Naive B cell (primary cell): ENCODE results near the gene TBC1D22A. TPM values are rescaled to one million over a fixed set of nuclear protein-coding genes. Genes with fewer than 3 reads are reported as not detected.
"Not testable (repeated sequence)": the region's sequence is repeated elsewhere in the genome, so short reads cannot be mapped to it uniquely, and the experiment has no call there.

ENCODE experiments used
- ATAC-seq, 2 donors: fragments of 150-1000 bp; cut with Tn5 transposase; 2 replicates each; pipeline ENCODE4 v1.10.0; 2021; ENCODE audit warnings: low read depth in 2 of 2, mild to moderate bottlenecking in 2 of 2, moderate library complexity in 2 of 2
- DNase-seq: peaks from one replicate; pipeline ENCODE4 v3.0.0; 2022
- H3K27ac Mint-ChIP-seq, 6 donors: one replicate each; pipeline ENCODE4 v1.8.0; 2020 to 2022; ENCODE audit warnings: mild to moderate bottlenecking in 6 of 6, mixed read lengths in 6 of 6, moderate library complexity in 5 of 6, inconsistent platforms in 2 of 6
- H3K27me3 Mint-ChIP-seq, 3 donors: one replicate each; pipeline ENCODE4 v1.8.0; 2021 to 2022; ENCODE audit warnings: mixed read lengths in 3 of 3, mild to moderate bottlenecking in 1 of 3
- H3K36me3 Mint-ChIP-seq, 2 donors: one replicate each; pipeline ENCODE4 v1.8.0; 2020 to 2022; ENCODE audit warnings: mixed read lengths in 2 of 2, inconsistent platforms in 1 of 2, mild to moderate bottlenecking in 1 of 2
- H3K4me1 Mint-ChIP-seq, 3 donors: one replicate each; pipeline ENCODE4 v1.8.0; 2020 to 2022; ENCODE audit warnings: mixed read lengths in 3 of 3, inconsistent platforms in 1 of 3, mild to moderate bottlenecking in 1 of 3, moderate library complexity in 1 of 3
- H3K4me3 Mint-ChIP-seq, 8 donors: one replicate each; pipeline ENCODE4 v1.8.0; 2020 to 2022; ENCODE audit warnings: mild to moderate bottlenecking in 8 of 8, mixed read lengths in 8 of 8, moderate library complexity in 8 of 8, inconsistent platforms in 2 of 8
- H3K9me3 Mint-ChIP-seq, 7 donors: one replicate each; pipeline ENCODE4 v1.8.0; 2020 to 2022; ENCODE audit warnings: mixed read lengths in 7 of 7, mild to moderate bottlenecking in 5 of 7, inconsistent platforms in 2 of 7, moderate library complexity in 1 of 7
- polyA plus RNA-seq, 6 donors: library from polyadenylated mRNA; unstranded; fragments of 300-500 nt; fragmentation: Illumina TruSeq; gene quantifications; one replicate each; pipeline ENCODE4 v1.2.3, GENCODE V29; 2021; ENCODE audit warnings: low read depth in 6 of 6

The TBC1D22A gene
- polyA plus RNA-seq, 6 donors from 2014 or later, result 47.2 to 74.5 (median 62.6) TPM

- no peaks in the 10 kb centered on the region for H3K27me3 Mint-ChIP-seq
- DNase-seq, result no peak
- peaks cover 5 to 19% of the 10 kb centered on the region in 2 donors for H3K36me3 Mint-ChIP-seq
- H3K9me3 Mint-ChIP-seq, result no peaks in the 10 kb centered on the region
- no peak overlapping the region for H3K4me3 Mint-ChIP-seq
- H3K27ac Mint-ChIP-seq, result peak overlapping the region in 1 of 6 donors; percentile 85
- H3K4me1 Mint-ChIP-seq, result peaks cover 32 to 55% (median 48%) of the 10 kb centered on the region in 3 donors
- ATAC-seq, result no peak
Observed at GRCh38 chr22:46812034-46812605, 49.7 kb downstream of the TBC1D22A start.

GRCh38 chr22:46812788-46813187 is 50.3 kb downstream of the TBC1D22A start:
- DNase-seq, result no peak
- no peak overlapping the region for H3K4me3 Mint-ChIP-seq
- no peaks in the 10 kb centered on the region for H3K27me3 Mint-ChIP-seq
- peaks cover 0 to 3% (median 0%) of the 10 kb centered on the region in 7 donors for H3K9me3 Mint-ChIP-seq
- peak overlapping the region in 2 of 6 donors; percentile 12 to 32 for H3K27ac Mint-ChIP-seq
- H3K36me3 Mint-ChIP-seq, result peaks cover 7 to 22% of the 10 kb centered on the region in 2 donors
- peaks cover 35 to 58% (median 44%) of the 10 kb centered on the region in 3 donors for H3K4me1 Mint-ChIP-seq
- no peak for ATAC-seq

DNA sequence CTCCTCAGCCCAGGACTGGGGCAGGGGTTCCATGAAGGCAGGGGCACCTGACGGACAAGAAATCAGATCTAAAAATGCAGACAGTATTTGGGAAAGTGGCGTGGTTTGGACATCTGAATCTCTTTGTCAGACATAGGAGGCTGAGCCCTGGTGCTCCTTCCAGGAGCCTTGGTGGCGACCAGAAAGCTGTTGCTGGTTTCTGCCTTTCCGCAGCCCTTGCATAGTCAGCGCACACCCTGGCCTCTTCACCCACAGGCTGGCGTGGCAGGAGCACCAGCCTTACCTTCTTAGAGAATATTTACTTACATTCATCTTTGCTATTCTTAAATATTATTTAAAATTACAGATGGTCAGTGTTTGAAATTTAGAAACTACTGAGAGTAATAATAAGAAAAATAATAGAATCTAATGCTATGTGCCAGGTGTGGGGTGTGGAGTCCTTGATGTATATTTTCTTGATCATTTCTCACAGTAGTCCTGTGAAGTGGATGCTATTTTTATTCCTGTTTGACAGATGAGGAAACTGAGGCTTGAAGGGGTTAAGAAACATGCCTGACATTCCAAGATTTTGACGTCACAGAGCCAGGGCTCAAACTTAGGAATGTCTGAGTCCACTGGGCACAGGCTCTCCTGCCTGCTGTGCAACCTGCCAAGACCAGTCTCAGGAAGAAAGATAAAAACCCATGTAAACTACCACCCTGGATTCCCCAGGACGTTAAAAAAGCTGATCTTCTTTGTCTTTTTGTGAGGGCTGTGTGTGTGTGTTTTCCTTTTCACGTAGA is 51.6 kb downstream of the TBC1D22A start:
- Mint-ChIP-seq H3K27ac (peak overlapping the region in 1 of 6 donors; percentile 27), H3K27me3 (no peaks in the 10 kb centered on the region), H3K9me3 (peaks cover 0 to 3% (median 0%) of the 10 kb centered on the region in 7 donors), H3K36me3 (peaks cover 7 to 22% of the 10 kb centered on the region in 2 donors), H3K4me1 (peaks cover 47 to 68% (median 53%) of the 10 kb centered on the region in 3 donors), H3K4me3 (no peak overlapping the region)
- ATAC-seq, result no peak
- DNase-seq, result no peak

DNA sequence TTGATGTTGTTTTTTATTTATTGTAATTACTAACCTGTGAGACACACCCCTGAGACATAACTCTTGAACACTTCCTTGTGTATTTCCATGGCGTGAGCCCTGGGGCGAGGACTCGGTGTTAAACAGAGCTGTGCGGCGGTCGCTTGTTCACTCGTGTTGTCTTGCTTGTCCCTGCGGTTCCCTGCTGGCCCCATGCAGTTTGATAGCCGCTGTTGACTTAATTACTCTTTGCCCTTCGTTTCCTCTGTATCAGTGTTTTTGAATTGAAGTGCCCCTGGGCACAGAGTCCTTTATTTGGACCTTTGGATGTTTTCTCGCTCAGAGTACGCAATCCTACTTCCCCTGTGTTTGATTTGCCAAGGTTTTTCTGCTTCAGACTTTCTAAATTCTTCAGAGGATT is 52.7 kb downstream of the TBC1D22A start:
- DNase-seq, result no peak
- Mint-ChIP-seq H3K27me3 (no peaks in the 10 kb centered on the region), H3K27ac (peak overlapping the region in 3 of 6 donors; percentile 26 to 87 (median 34)), H3K4me1 (peaks cover 50 to 78% (median 62%) of the 10 kb centered on the region in 3 donors), H3K9me3 (peaks cover 0 to 4% (median under 1%) of the 10 kb centered on the region in 7 donors), H3K4me3 (no peak overlapping the region), H3K36me3 (peaks cover 11 to 22% of the 10 kb centered on the region in 2 donors)
- ATAC-seq, result no peak

- DNase-seq, result no peak
- no peak for ATAC-seq
- Mint-ChIP-seq H3K9me3 (peaks cover 0 to 4% (median 2%) of the 10 kb centered on the region in 7 donors), H3K4me3 (no peak overlapping the region), H3K36me3 (peaks cover 15 to 25% of the 10 kb centered on the region in 2 donors), H3K4me1 (peaks cover 53 to 82% (median 66%) of the 10 kb centered on the region in 3 donors), H3K27me3 (no peaks in the 10 kb centered on the region), H3K27ac (peak overlapping the region in 3 of 6 donors; percentile 26 to 39 (median 34))
Observed at GRCh38 chr22:46815559-46815895, 53.1 kb downstream of the TBC1D22A start.

- Mint-ChIP-seq H3K27ac (peak overlapping the region in 3 of 6 donors; percentile 28 to 52 (median 38)), H3K36me3 (peaks cover 21 to 28% of the 10 kb centered on the region in 2 donors), H3K4me1 (peaks cover 56 to 83% (median 67%) of the 10 kb centered on the region in 3 donors), H3K27me3 (no peaks in the 10 kb centered on the region), H3K9me3 (peaks cover 0 to 8% (median 4%) of the 10 kb centered on the region in 7 donors), H3K4me3 (peak overlapping the region in 1 of 8 donors; percentile 48)
- no peak for ATAC-seq
- DNase-seq, result no peak
Observed at GRCh38 chr22:46815896-46816731, 53.7 kb downstream of the TBC1D22A start.

- Mint-ChIP-seq H3K27ac (peak overlapping the region in 2 of 6 donors; percentile 48), H3K36me3 (peaks cover 28 to 32% of the 10 kb centered on the region in 2 donors), H3K4me1 (peaks cover 63 to 88% (median 70%) of the 10 kb centered on the region in 3 donors)
- not testable (repeated sequence) for H3K4me3 Mint-ChIP-seq, H3K27me3 Mint-ChIP-seq, ATAC-seq, DNase-seq, H3K9me3 Mint-ChIP-seq
Observed at GRCh38 chr22:46817390-46817789, 54.9 kb downstream of the TBC1D22A start.

- no peaks in the 10 kb centered on the region for H3K27me3 Mint-ChIP-seq
- peaks cover 0 to 7% (median 4%) of the 10 kb centered on the region in 7 donors for H3K9me3 Mint-ChIP-seq
- no peak for DNase-seq
- peak overlapping the region in 1 of 6 donors; percentile 15 for H3K27ac Mint-ChIP-seq
- H3K36me3 Mint-ChIP-seq, result peaks cover 7 to 49% of the 10 kb centered on the region in 2 donors
- peaks cover 70 to 74% (median 72%) of the 10 kb centered on the region in 3 donors for H3K4me1 Mint-ChIP-seq
- no peak for ATAC-seq
- H3K4me3 Mint-ChIP-seq, result no peak overlapping the region
Observed at GRCh38 chr22:46823248-46823647, 60.8 kb downstream of the TBC1D22A start.

DNA sequence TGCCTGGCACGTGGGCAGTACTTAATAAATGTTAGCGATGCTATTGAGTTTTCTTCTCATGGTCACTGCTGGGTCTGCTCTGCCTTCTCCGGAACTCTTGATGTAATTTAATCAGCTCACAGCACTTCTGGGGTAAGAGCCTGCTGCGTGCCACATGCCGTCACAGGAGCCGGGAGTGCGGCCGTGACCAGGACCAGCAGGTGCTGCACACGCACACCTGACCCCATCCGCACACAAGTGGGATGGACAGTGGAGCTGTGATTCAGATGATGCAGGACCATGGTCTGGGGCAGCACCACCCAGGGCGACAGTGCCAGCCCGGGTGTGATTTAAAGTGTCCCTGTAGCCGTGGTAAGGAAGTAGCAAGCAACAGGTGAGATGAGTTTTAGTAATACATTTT is 61.2 kb downstream of the TBC1D22A start:
- H3K27ac Mint-ChIP-seq, result peak overlapping the region in 1 of 6 donors; percentile 34
- H3K4me3 Mint-ChIP-seq, result no peak overlapping the region
- ATAC-seq (no peak), DNase-seq (no peak)
- H3K9me3 Mint-ChIP-seq, result peaks cover 0 to 7% (median 4%) of the 10 kb centered on the region in 7 donors
- peaks cover 70 to 73% (median 72%) of the 10 kb centered on the region in 3 donors for H3K4me1 Mint-ChIP-seq
- peaks cover 7 to 53% of the 10 kb centered on the region in 2 donors for H3K36me3 Mint-ChIP-seq
- H3K27me3 Mint-ChIP-seq, result no peaks in the 10 kb centered on the region

DNA sequence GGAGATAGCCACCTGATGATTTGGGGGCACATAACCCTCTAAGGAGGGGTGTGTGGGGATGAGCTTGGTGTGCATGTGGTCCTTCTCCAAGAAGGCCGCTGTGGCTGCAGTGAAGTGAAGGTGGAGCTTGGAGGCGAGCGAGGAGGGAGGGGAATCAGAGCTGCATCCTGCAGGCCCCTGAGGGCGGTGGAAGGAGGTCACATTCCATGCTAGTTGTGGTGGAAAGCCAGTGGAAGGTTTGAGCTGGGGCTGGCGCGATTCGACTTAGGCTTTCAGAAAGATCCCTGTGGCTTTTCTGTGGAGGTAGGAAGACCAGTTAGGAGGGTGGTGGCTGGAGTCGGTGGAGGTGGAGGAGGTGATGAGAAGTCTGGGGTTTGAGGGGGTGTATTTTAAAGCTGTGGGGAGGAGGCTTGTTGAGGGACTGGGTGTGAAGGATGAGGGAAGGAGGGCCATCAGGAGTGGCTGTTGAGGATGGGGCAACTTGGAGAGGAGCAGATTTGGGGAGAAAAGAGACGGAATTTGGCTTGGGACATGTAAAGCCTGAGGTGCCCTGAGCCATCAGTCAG is 62.0 kb downstream of the TBC1D22A start:
- peaks cover 7 to 60% of the 10 kb centered on the region in 2 donors for H3K36me3 Mint-ChIP-seq

DNA sequence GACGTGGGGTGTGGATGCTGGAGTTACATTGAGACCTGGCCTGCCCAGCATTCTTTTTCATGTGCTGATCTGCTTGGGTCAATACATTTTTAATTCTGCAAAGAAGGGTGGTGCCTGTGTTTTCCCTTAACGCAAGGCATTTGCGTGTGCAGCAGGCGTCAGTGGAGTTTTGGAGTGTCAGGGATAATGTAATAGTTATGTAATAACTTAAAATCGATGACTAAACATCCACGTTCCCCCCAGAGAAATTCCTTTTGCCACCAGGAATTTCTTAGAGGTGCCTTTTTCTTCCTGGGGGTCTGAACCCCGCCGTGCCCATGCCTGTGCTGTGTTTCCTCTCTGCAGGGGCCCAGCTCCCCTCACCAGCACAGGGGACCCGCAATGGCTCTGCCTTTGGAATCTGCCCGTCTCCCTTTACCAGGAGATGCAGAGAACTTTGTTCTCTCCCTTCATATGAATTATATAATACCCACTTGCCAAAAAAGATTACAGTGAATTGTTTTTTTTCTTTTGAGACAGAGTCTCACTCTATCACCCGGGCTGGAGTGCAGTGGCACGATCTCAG is 62.6 kb downstream of the TBC1D22A start:
- Mint-ChIP-seq H3K27me3 (no peaks in the 10 kb centered on the region), H3K4me3 (no peak overlapping the region), H3K27ac (peak overlapping the region in 1 of 6 donors; percentile 34), H3K36me3 (peaks cover 7 to 62% of the 10 kb centered on the region in 2 donors), H3K9me3 (peaks cover 0 to 7% (median 4%) of the 10 kb centered on the region in 7 donors), H3K4me1 (peaks cover 66 to 72% (median 72%) of the 10 kb centered on the region in 3 donors)
- ATAC-seq (no peak), DNase-seq (no peak)

More for the DNA sequence above, 62.0 kb downstream of the TBC1D22A start:
- Mint-ChIP-seq H3K27ac (peak overlapping the region in 3 of 6 donors; percentile 34 to 67 (median 47)), H3K4me3 (peak overlapping the region in 1 of 8 donors; percentile 18), H3K9me3 (peaks cover 0 to 7% (median 4%) of the 10 kb centered on the region in 7 donors), H3K27me3 (no peaks in the 10 kb centered on the region), H3K4me1 (peaks cover 65 to 72% (median 71%) of the 10 kb centered on the region in 3 donors)
- no peak for DNase-seq
- ATAC-seq, result no peak

DNA sequence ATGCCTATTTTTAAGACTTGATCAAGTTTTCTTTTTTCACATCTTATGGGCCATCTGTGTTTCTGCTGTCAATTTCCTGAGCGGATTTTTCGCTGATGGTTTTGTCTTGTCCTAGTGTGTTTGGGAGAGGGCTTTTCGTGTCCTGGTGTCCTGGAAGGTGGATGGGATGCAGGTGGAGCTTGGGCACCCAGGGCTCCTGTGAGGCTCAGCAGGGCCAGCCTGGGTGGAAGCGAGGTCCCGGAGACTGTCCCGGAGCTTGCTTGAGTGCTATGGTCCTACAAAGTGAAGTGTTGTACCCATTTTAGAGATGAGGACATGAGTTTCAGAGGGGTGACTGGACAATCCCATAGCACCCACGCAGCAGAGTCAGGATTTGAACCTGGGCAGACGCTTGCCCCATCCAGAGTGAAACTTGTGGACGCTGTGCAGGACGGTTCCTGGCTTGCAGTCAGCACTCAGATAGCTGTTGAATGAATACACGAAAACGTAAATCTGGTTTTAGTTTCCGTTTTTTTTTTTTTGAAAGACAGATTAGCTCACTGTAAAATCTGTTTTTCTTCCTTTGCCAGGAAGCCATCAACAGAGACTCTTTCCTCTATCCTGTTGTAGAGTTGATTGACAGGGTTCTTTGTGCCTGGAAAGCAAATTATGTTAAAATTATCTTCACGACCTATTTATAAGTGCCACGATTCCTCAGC is 64.1 kb downstream of the TBC1D22A start:
- H3K27ac Mint-ChIP-seq, result no peak overlapping the region
- peaks cover 6 to 55% of the 10 kb centered on the region in 2 donors for H3K36me3 Mint-ChIP-seq

More for the DNA sequence above, 64.1 kb downstream of the TBC1D22A start:
- Mint-ChIP-seq H3K4me3 (peak overlapping the region in 1 of 8 donors; percentile 10), H3K4me1 (peaks cover 62 to 69% (median 66%) of the 10 kb centered on the region in 3 donors), H3K9me3 (peaks cover 0 to 3% (median 0%) of the 10 kb centered on the region in 7 donors), H3K27me3 (no peaks in the 10 kb centered on the region)
- DNase-seq, result no peak
- ATAC-seq, result no peak
